Lung (tissue), 12 donors: ENCODE results near the gene C22orf39. TPM values are rescaled to one million over a fixed set of nuclear protein-coding genes. Genes with fewer than 3 reads are reported as not detected.

Experiments used
- ATAC-seq: fragments of 200-7000 bp; cut with Tn5 transposase; one replicate; pipeline ENCODE4 v1.9.1; 2020; ENCODE audit warnings: moderate number of reproducible peaks; ENCODE audit not compliant: insufficient read depth, low FRiP score
- DNase-seq, 3 donors: peaks; one replicate each; pipeline ENCODE4 v3.0.0-alpha.2; 2013 to 2017
- H3K27ac ChIP-seq, 2 donors: one replicate each; pipeline ENCODE4 v1.5.1; 2013; ENCODE audit warnings: mild to moderate bottlenecking in 2 of 2, moderate library complexity in 2 of 2, control low read depth in 1 of 2, inconsistent platforms in 1 of 2, low read depth in 1 of 2, low read length in 1 of 2
- H3K27me3 ChIP-seq, 3 donors: one replicate each; pipeline ENCODE4 v1.5.1; 2013; ENCODE audit warnings: low read length in 2 of 3; ENCODE audit not compliant: control insufficient read depth in 3 of 3, insufficient read depth in 3 of 3
- H3K36me3 ChIP-seq, 4 donors: one replicate each; pipeline ENCODE4 v1.5.1; 2013; ENCODE audit warnings: low read length in 4 of 4, mild to moderate bottlenecking in 1 of 4, moderate library complexity in 1 of 4; ENCODE audit not compliant: control insufficient read depth in 4 of 4, insufficient read depth in 4 of 4
- H3K4me1 ChIP-seq, 5 donors: one replicate each; pipeline ENCODE4 v1.5.1; 2013; ENCODE audit warnings: low read length in 5 of 5, mild to moderate bottlenecking in 2 of 5, moderate library complexity in 1 of 5; ENCODE audit not compliant: control insufficient read depth in 5 of 5, insufficient read depth in 5 of 5
- H3K4me3 ChIP-seq: one replicate; pipeline ENCODE4 v1.5.1; 2013; ENCODE audit warnings: mild to moderate bottlenecking, control low read depth, moderate library complexity
- H3K9ac ChIP-seq, 2 donors: one replicate each; pipeline ENCODE4 v1.5.1; 2013; ENCODE audit warnings: low read length in 2 of 2, control low read depth in 1 of 2; ENCODE audit not compliant: insufficient read depth in 1 of 2
- H3K9me3 ChIP-seq, 4 donors: one replicate each; pipeline ENCODE4 v1.5.1; 2013; ENCODE audit warnings: low read length in 3 of 4, mild to moderate bottlenecking in 1 of 4, moderate library complexity in 1 of 4; ENCODE audit not compliant: control insufficient read depth in 4 of 4, insufficient read depth in 3 of 4
- CTCF ChIP-seq: IDR thresholded peaks from 2 replicates; pipeline ENCODE4 v1.5.1; 2012; ENCODE audit warnings: mild to moderate bottlenecking; ENCODE audit errors: control extremely low read depth, extremely low read depth
- WGBS, 2 donors: extraction: QIAGEN DNeasy Blood & Tissue Kit; methylation state at CpG; one replicate each; pipeline ENCODE4 v1.1.7; 2013; 5-methylcytosine and 5-hydroxymethylcytosine counted together
- polyA plus RNA-seq, 2 donors: library from polyadenylated mRNA; stranded (reverse); fragments of 200-250 nt; gene quantifications; one replicate each; pipeline ENCODE4 v1.2.1, GENCODE V29; 2013
- total RNA-seq, 2 donors: library from RNA; depleted of rRNA in 1 of 2; stranded (reverse); fragments of >200 nt in 1 of 2; gene quantifications; one replicate each; pipeline ENCODE4 v1.2.1, GENCODE V29; 2014 to 2021
- donor health status: control.
- donor health status: control.
- donor health status: Bipolar disorder and iron deficiency.
- donor health status: healthy.
- donor health status: DM: yes; HTN: yes; CAD: no.

Gene C22orf39
- total and polyA plus RNA-seq, 4 donors = 24.2 to 39.9 (median 28.6) TPM

GRCh38 chr22:19455585-19456370 is 8.3 kb upstream of the C22orf39 start:
- DNase-seq = no peak
- Histone ChIP-seq H3K9me3 (no peaks in the 10 kb centered on the region), H3K27ac (no peak overlapping the region), H3K4me3 (no peak overlapping the region), H3K4me1 (no peaks in the 10 kb centered on the region), H3K9ac (no peak overlapping the region), H3K36me3 (peaks cover 22 to 45% (median 34%) of the 10 kb centered on the region in 4 donors), H3K27me3 (no peaks in the 10 kb centered on the region)
- no peak for ATAC-seq
- WGBS, 2 donors = 71 to 93% methylated on average over 4 of the region's 4 CpGs
- TF ChIP-seq CTCF = no peak

- Histone ChIP-seq H3K9ac (no peak overlapping the region), H3K4me1 (no peaks in the 10 kb centered on the region), H3K4me3 (no peak overlapping the region), H3K27ac (no peak overlapping the region), H3K36me3 (peaks cover 22 to 46% (median 34%) of the 10 kb centered on the region in 4 donors), H3K27me3 (no peaks in the 10 kb centered on the region), H3K9me3 (no peaks in the 10 kb centered on the region)
- 98% methylated on average over 2 of the region's 2 CpGs for WGBS, 2 donors
- DNase-seq = no peak
- no peak for ATAC-seq
- no peak for TF ChIP-seq CTCF
These were observed 7.5 kb upstream of the C22orf39 start for GRCh38 chr22:19455033-19455432.

- ATAC-seq = no peak
- peaks cover 0 to under 1% (median 0%) of the 10 kb centered on the region in 5 donors for H3K4me1 ChIP-seq
- 85 to 92% methylated on average over 6 of the region's 6 CpGs for WGBS, 2 donors
- H3K9ac ChIP-seq = no peak overlapping the region
- no peaks in the 10 kb centered on the region for H3K9me3 ChIP-seq
- TF ChIP-seq CTCF = no peak
- H3K27ac ChIP-seq = no peak overlapping the region
- no peak overlapping the region for H3K4me3 ChIP-seq
- DNase-seq = no peak
- no peaks in the 10 kb centered on the region for H3K27me3 ChIP-seq
- H3K36me3 ChIP-seq = peaks cover 22 to 44% (median 34%) of the 10 kb centered on the region in 4 donors
These were observed 6.6 kb upstream of the C22orf39 start for GRCh38 chr22:19454156-19454555.

- Histone ChIP-seq H3K9me3 (no peaks in the 10 kb centered on the region), H3K36me3 (peaks cover 22 to 44% (median 33%) of the 10 kb centered on the region in 4 donors), H3K27me3 (no peaks in the 10 kb centered on the region), H3K27ac (no peak overlapping the region), H3K9ac (no peak overlapping the region), H3K4me1 (peaks cover 0 to 5% (median 0%) of the 10 kb centered on the region in 5 donors), H3K4me3 (no peak overlapping the region)
- no peak for DNase-seq
- WGBS, 2 donors = 96 to 100% methylated on average over 5 of the region's 5 CpGs
- no peak for ATAC-seq
- no peak for TF ChIP-seq CTCF
These were observed 6.2 kb upstream of the C22orf39 start for GRCh38 chr22:19453718-19454117.
